ENCODE measurements around the gene TMEM138. TPM values are rescaled to one million over a fixed set of nuclear protein-coding genes. Genes with fewer than 3 reads are reported as not detected.

The TMEM138 gene
- total RNA-seq, 1 donor from 2014 or later, result 20.9 TPM

- no peak for TF ChIP-seq CTCF (IDR thresholded peaks at IDR 0.05; ENCODE audit: borderline replicate concordance)
- Histone ChIP-seq H3K27me3 (ENCODE audit: low read depth) (no peaks in the 10 kb centered on the region), H3K4me1 (peaks cover 53% of the 10 kb centered on the region), H3K4me3 (no peak overlapping the region), H3K36me3 (peaks cover 3% of the 10 kb centered on the region), H3K9me3 (replicated peaks) (no peaks in the 10 kb centered on the region), H3K27ac (replicated peaks) (peak overlapping the region; percentile 6)
- DNase-seq, result no peak
- intact Hi-C loops (cut with micrococcal nuclease), result loop anchor here (5.0 kb wide), 1 partner anchor 48 kb away; no protein-coding TSS in a partner anchor
Measured at GRCh38 chr11:61334434-61335354, 27.5 kb upstream of the TMEM138 start.

- Histone ChIP-seq H3K4me3 (no peak overlapping the region), H3K27ac (replicated peaks) (no peak overlapping the region), H3K36me3 (no peaks in the 10 kb centered on the region), H3K4me1 (peaks cover 47% of the 10 kb centered on the region), H3K27me3 (ENCODE audit: low read depth) (no peaks in the 10 kb centered on the region), H3K9me3 (replicated peaks) (no peaks in the 10 kb centered on the region)
- TF ChIP-seq CTCF (IDR thresholded peaks at IDR 0.05; ENCODE audit: borderline replicate concordance), result no peak
- DNase-seq, result no peak
- intact Hi-C loops (cut with micrococcal nuclease), result loop anchor here (5.0 kb wide), 1 partner anchor 47 kb away; no protein-coding TSS in a partner anchor
Measured at GRCh38 chr11:61335355-61335710, 26.8 kb upstream of the TMEM138 start.

- peak; percentile 96 for TF ChIP-seq CTCF (IDR thresholded peaks at IDR 0.05; ENCODE audit: borderline replicate concordance)
- DNase-seq, result peak; percentile 71
- intact Hi-C loops (cut with micrococcal nuclease), result loop anchor here (5.0 kb wide), 1 partner anchor 46 kb away; no protein-coding TSS in a partner anchor
- Histone ChIP-seq H3K36me3 (no peaks in the 10 kb centered on the region), H3K27ac (replicated peaks) (peak overlapping the region; percentile 64), H3K4me3 (no peak overlapping the region), H3K27me3 (ENCODE audit: low read depth) (no peaks in the 10 kb centered on the region), H3K4me1 (peaks cover 37% of the 10 kb centered on the region), H3K9me3 (replicated peaks) (no peaks in the 10 kb centered on the region)
Measured at GRCh38 chr11:61336171-61336935, 25.8 kb upstream of the TMEM138 start.

DNA sequence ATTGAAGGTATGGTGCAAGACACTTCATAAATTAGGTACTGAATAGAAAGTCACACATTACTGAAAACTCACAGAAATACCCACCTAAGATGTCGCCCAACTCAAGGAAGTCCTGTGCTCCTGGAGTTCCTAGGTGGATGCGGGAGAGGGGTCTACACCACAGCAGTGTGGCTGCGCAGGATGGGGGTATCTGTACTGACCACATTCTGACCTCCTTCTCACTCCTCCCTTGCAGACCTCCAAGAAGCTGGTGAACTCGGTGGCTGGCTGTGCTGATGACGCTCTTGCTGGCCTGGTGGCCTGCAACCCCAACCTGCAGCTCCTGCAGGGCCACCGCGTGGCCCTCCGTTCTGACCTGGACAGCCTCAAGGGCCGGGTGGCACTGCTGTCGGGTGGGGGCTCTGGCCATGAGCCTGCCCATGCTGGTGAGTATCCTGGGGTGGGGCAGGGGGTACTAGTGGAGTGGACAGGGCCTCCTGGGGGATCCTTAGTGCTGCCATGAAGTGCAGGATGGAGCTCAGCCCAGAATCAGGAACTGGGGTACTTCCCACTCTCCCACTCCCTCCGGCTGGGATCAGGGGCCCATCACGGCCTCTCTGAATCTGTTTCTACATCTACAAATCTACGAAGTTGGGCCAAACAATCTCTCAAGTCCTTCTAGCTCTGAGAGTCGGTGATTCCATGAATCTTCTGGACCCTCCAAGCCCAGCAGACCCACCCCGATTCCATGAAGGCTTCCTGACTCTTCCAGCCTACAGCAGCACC, 24.3 kb upstream of the TMEM138 start:
- no peak for DNase-seq
- TF ChIP-seq CTCF (IDR thresholded peaks at IDR 0.05; ENCODE audit: borderline replicate concordance), result no peak
- intact Hi-C loops (cut with micrococcal nuclease), result loop anchor here (5.0 kb wide), 1 partner anchor 44 kb away; no protein-coding TSS in a partner anchor

More for the DNA sequence above, 24.3 kb upstream of the TMEM138 start:
- no peak overlapping the region for H3K27ac ChIP-seq (replicated peaks)
- no peak overlapping the region for H3K4me3 ChIP-seq
- H3K27me3 ChIP-seq (ENCODE audit: low read depth), result no peaks in the 10 kb centered on the region
- peaks cover 21% of the 10 kb centered on the region for H3K4me1 ChIP-seq
- H3K9me3 ChIP-seq (replicated peaks), result no peaks in the 10 kb centered on the region
- H3K36me3 ChIP-seq, result peaks cover 5% of the 10 kb centered on the region

Data from left ventricle myocardium inferior (tissue), 1 donor.